ENCODE results near the gene NLGN1. TPM values are rescaled to one million over a fixed set of nuclear protein-coding genes. Genes with fewer than 3 reads are reported as not detected.

Gene NLGN1
- total and polyA plus RNA-seq, 11 donors: 1.8 to 27.6 (median 15.5) TPM

DNA sequence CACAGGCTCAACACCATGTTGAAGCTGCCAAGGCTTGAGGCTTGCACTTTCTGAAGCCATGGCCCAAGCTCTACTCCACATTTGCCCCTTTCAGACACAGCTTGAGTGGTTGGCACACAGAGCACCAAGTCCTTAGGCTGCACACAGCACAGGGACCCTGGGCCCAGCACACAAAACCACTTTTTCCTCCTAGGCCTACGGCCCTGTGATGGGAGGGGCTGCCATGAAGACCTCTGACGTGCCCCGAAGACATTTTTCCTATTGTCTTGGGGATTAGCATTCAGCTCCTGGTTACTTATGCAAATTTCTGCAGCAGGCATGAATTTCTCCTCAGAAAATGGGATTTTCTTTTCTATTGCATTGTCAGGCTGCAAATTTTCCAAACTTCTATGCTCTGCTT, 445.5 kb downstream of the NLGN1 start:
- WGBS, 4 donors: 81 to 91% (median 85%) methylated on average over 3 of the region's 3 CpGs
- ATAC-seq (no peak), DNase-seq (no peak)
- Histone ChIP-seq H3K4me1 (no peaks in the 10 kb centered on the region), H3K27ac (no peak overlapping the region), H3K4me3 (no peak overlapping the region), H3K9me3 (no peaks in the 10 kb centered on the region), H3K36me3 (no peaks in the 10 kb centered on the region), H3K27me3 (no peaks in the 10 kb centered on the region)
- intact Hi-C loops (cut with DNase I): no loop called here
- TF ChIP-seq POLR2A (IDR thresholded peaks at IDR 0.05): no peak
- TF ChIP-seq, protein P1, sequence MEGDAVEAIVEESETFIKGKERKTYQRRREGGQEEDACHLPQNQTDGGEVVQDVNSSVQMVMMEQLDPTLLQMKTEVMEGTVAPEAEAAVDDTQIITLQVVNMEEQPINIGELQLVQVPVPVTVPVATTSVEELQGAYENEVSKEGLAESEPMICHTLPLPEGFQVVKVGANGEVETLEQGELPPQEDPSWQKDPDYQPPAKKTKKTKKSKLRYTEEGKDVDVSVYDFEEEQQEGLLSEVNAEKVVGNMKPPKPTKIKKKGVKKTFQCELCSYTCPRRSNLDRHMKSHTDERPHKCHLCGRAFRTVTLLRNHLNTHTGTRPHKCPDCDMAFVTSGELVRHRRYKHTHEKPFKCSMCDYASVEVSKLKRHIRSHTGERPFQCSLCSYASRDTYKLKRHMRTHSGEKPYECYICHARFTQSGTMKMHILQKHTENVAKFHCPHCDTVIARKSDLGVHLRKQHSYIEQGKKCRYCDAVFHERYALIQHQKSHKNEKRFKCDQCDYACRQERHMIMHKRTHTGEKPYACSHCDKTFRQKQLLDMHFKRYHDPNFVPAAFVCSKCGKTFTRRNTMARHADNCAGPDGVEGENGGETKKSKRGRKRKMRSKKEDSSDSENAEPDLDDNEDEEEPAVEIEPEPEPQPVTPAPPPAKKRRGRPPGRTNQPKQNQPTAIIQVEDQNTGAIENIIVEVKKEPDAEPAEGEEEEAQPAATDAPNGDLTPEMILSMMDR (IDR thresholded peaks at IDR 0.05): no peak

GRCh38 chr3:173846584-173846983, 449.0 kb downstream of the NLGN1 start:
- intact Hi-C loops (cut with DNase I): no loop called here
- Histone ChIP-seq H3K27me3 (no peaks in the 10 kb centered on the region), H3K4me3 (no peak overlapping the region), H3K9me3 (no peaks in the 10 kb centered on the region), H3K4me1 (no peaks in the 10 kb centered on the region), H3K36me3 (no peaks in the 10 kb centered on the region), H3K27ac (no peak overlapping the region)
- no peak for TF ChIP-seq POLR2A (IDR thresholded peaks at IDR 0.05)
- TF ChIP-seq, protein P1 (IDR thresholded peaks at IDR 0.05): no peak
- no peak for ATAC-seq
- 68 to 83% (median 78%) methylated on average over 2 of the region's 2 CpGs for WGBS, 4 donors
- DNase-seq: no peak

- no peak overlapping the region for H3K4me3 ChIP-seq
- H3K4me1 ChIP-seq: no peaks in the 10 kb centered on the region
- H3K27ac ChIP-seq: no peak overlapping the region
- H3K9me3 ChIP-seq: no peaks in the 10 kb centered on the region
- no peaks in the 10 kb centered on the region for H3K36me3 ChIP-seq
- no peak for DNase-seq
- intact Hi-C loops (cut with DNase I): no loop called here
- 58 to 72% (median 69%) methylated on average over 4 of the region's 4 CpGs for WGBS, 4 donors
- TF ChIP-seq, protein P1 (IDR thresholded peaks at IDR 0.05): no peak
- no peak for TF ChIP-seq POLR2A (IDR thresholded peaks at IDR 0.05)
- H3K27me3 ChIP-seq: no peaks in the 10 kb centered on the region
- ATAC-seq: no peak
Measured at GRCh38 chr3:173849489-173849888, 451.9 kb downstream of the NLGN1 start.

GRCh38 chr3:173857154-173857553, 459.6 kb downstream of the NLGN1 start:
- no peak for ATAC-seq
- 55 to 83% (median 63%) methylated on average over 1 of the region's 1 CpG for WGBS, 4 donors

More at GRCh38 chr3:173857154-173857553, 459.6 kb downstream of the NLGN1 start:
- Histone ChIP-seq H3K27ac (no peak overlapping the region), H3K4me3 (no peak overlapping the region), H3K36me3 (no peaks in the 10 kb centered on the region), H3K9me3 (no peaks in the 10 kb centered on the region), H3K27me3 (no peaks in the 10 kb centered on the region), H3K4me1 (no peaks in the 10 kb centered on the region)
- TF ChIP-seq, protein P1 (IDR thresholded peaks at IDR 0.05): no peak
- no peak for TF ChIP-seq POLR2A (IDR thresholded peaks at IDR 0.05)
- no peak for DNase-seq
- intact Hi-C loops (cut with DNase I): no loop called here

Measured in heart left ventricle (tissue), 16 donors.